SK-N-SH treated with all-trans-retinoic acid at 6 μM for 48 hours (cell line): ENCODE data around the gene VAT1.

Experiments
- ATAC-seq: fragments of 200-7000 bp; cut with Tn5 transposase; 3 replicates; pipeline ENCODE4 v1.9.1; 2020; ENCODE audit warnings: mild to moderate bottlenecking, moderate library complexity
- ARNTL ChIP-seq: fragments of 450-650 bp; formaldehyde crosslinking; IDR thresholded peaks from 2 replicates; pipeline ENCODE4 v1.5.0; 2020; ENCODE audit warnings: low read depth, mild to moderate bottlenecking, moderate library complexity, borderline replicate concordance
- BACH2 ChIP-seq: fragments of 250-450 bp; sonication (Bioruptor Pico); IDR thresholded peaks from 2 replicates; pipeline ENCODE4 v1.9.0; 2021; ENCODE audit warnings: mild to moderate bottlenecking, borderline replicate concordance
- CSDC2 ChIP-seq: fragments of 250-450 bp; sonication (Bioruptor Pico); IDR thresholded peaks from 2 replicates; pipeline ENCODE4 v1.5.0; 2020; ENCODE audit warnings: mild to moderate bottlenecking, moderate library complexity
- ESRRG ChIP-seq: fragments of 250-450 bp; sonication (Bioruptor Pico); IDR thresholded peaks from 2 replicates; pipeline ENCODE4 v1.6.1; 2021; ENCODE audit warnings: mild to moderate bottlenecking
- GLIS3 ChIP-seq: fragments of 250-450 bp; sonication (Bioruptor Pico); IDR thresholded peaks from 2 replicates; pipeline ENCODE4 v1.5.0; 2020; ENCODE audit warnings: mild to moderate bottlenecking, moderate library complexity
- ISL1 ChIP-seq: fragments of 250-450 bp; sonication (Bioruptor Pico); IDR thresholded peaks from 2 replicates; pipeline ENCODE4 v2.1.2; 2022; ENCODE audit warnings: mild to moderate bottlenecking, moderate library complexity
- OSR1 ChIP-seq: fragments of 250-450 bp; sonication (Bioruptor Pico); IDR thresholded peaks from 2 replicates; pipeline ENCODE4 v1.8.0; 2022; ENCODE audit warnings: moderate library complexity, mild to moderate bottlenecking, inconsistent platforms
- PPARA ChIP-seq: fragments of 250-450 bp; sonication (Bioruptor Pico); IDR thresholded peaks from 2 replicates; pipeline ENCODE4 v1.5.0; 2020; ENCODE audit warnings: mild to moderate bottlenecking, borderline replicate concordance
- RARB ChIP-seq: fragments of 250-450 bp; sonication (Bioruptor Pico); IDR thresholded peaks from 2 replicates; pipeline ENCODE4 v1.8.0; 2021; ENCODE audit warnings: mild to moderate bottlenecking, moderate library complexity
- SNAI2 ChIP-seq: fragments of 250-450 bp; sonication (Bioruptor Pico); IDR thresholded peaks from 2 replicates; pipeline ENCODE4 v1.5.0; 2020; ENCODE audit warnings: mild to moderate bottlenecking, moderate library complexity
- TCF4 ChIP-seq: fragments of 250-450 bp; sonication (Bioruptor Pico); IDR thresholded peaks from 2 replicates; pipeline ENCODE4 v1.8.0; 2021; ENCODE audit warnings: mild to moderate bottlenecking, moderate library complexity, borderline replicate concordance
- TOX ChIP-seq: fragments of 250-450 bp; sonication (Bioruptor Pico); IDR thresholded peaks from 2 replicates; pipeline ENCODE4 v1.8.0; 2021; ENCODE audit warnings: mild to moderate bottlenecking, moderate library complexity, borderline replicate concordance
- ZC3H10 ChIP-seq: fragments of 250-450 bp; sonication (Bioruptor Pico); IDR thresholded peaks from 2 replicates; pipeline ENCODE4 v1.5.1; 2021; ENCODE audit warnings: mild to moderate bottlenecking, moderate library complexity
- ZFP3 ChIP-seq: fragments of 250-450 bp; sonication (Bioruptor Pico); IDR thresholded peaks from 2 replicates; pipeline ENCODE4 v1.5.0; 2020; ENCODE audit warnings: mild to moderate bottlenecking, moderate library complexity
- ZFP30 ChIP-seq: fragments of 450-650 bp; formaldehyde crosslinking; IDR thresholded peaks from 2 replicates; pipeline ENCODE4 v1.5.0; 2022; ENCODE audit warnings: mild to moderate bottlenecking, moderate library complexity
- ZNF565 ChIP-seq: fragments of 450-650 bp; formaldehyde crosslinking; conservative IDR thresholded peaks from 2 replicates; pipeline ENCODE4 v1.5.0; 2020; ENCODE audit warnings: low read depth, mild to moderate bottlenecking, moderate library complexity
- ZNF70 ChIP-seq: fragments of 450-650 bp; formaldehyde crosslinking; IDR thresholded peaks from 2 replicates; pipeline ENCODE4 v1.5.0; 2020; ENCODE audit warnings: mild to moderate bottlenecking, moderate library complexity
- ZNF8 ChIP-seq: fragments of 450-650 bp; formaldehyde crosslinking; IDR thresholded peaks from 2 replicates; pipeline ENCODE4 v1.5.0; 2020; ENCODE audit warnings: mild to moderate bottlenecking, moderate library complexity
- TF ChIP-seq, protein P1 (sequence below): fragments of 250-450 bp; sonication (Bioruptor Pico); IDR thresholded peaks from 2 replicates; pipeline ENCODE4 v1.8.0; 2020; ENCODE audit warnings: mild to moderate bottlenecking, moderate library complexity, borderline replicate concordance
- TF ChIP-seq, protein P2 (sequence below): fragments of 250-450 bp; sonication (Bioruptor Pico); IDR thresholded peaks from 2 replicates; pipeline ENCODE4 v1.5.1; 2020; ENCODE audit warnings: low read depth, mild to moderate bottlenecking, moderate library complexity
- TF ChIP-seq, protein P3 (sequence below): fragments of 250-450 bp; sonication (Bioruptor Pico); IDR thresholded peaks from 2 replicates; pipeline ENCODE4 v1.5.0; 2020; ENCODE audit warnings: mild to moderate bottlenecking, moderate library complexity
- TF ChIP-seq, protein P4 (sequence below): fragments of 250-450 bp; sonication (Bioruptor Pico); IDR thresholded peaks from 2 replicates; pipeline ENCODE4 v1.8.0; 2021; ENCODE audit warnings: low read depth, mild to moderate bottlenecking, moderate library complexity, borderline replicate concordance

Gene VAT1

DNA sequence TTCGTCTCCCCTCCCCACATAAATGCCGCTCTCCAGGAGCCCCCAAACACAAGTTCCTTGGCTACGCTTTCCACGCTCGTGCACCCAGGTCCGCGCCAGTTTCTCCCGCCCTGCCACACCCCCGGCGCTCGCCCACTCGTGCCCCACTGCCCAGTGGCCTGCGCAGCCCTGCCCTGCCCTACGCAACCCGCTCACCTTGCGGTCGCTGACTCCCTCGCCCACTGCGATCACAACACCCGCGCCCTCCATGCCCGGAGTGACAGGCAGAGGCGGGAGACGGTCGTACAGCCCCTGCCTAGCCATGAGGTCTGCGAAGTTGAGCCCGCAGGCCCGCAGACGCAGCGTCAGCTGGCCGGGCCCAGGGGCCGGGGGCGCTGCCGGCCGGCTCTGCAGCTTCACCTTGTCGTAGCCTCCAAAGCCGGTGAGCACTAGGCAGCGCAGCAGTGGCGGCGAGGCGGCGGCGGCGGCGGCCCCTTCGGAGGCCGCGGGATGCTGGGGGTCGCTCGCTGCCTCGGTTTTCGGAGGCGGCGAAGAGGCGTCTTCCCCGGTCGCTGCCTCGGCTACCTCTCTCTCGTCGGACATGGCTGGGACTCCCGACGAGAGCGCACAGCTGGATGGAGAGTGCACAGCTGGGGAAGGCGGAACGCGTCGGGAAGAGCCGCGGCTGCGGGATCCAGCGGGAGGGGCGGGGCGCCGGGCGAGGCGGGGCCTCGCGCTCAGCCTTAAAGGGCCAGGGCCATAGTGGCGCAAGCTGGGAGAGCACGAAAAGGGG is at the start of gene VAT1:
Gene VAT1, minus strand, starts transcription at position 645 of the 772 bp plus-strand sequence. Its CDS starts 63 bp downstream, at position 582.
- no peak for TF ChIP-seq ZNF565 (CRISPR knock-in tag)
- TF ChIP-seq, protein P1, sequence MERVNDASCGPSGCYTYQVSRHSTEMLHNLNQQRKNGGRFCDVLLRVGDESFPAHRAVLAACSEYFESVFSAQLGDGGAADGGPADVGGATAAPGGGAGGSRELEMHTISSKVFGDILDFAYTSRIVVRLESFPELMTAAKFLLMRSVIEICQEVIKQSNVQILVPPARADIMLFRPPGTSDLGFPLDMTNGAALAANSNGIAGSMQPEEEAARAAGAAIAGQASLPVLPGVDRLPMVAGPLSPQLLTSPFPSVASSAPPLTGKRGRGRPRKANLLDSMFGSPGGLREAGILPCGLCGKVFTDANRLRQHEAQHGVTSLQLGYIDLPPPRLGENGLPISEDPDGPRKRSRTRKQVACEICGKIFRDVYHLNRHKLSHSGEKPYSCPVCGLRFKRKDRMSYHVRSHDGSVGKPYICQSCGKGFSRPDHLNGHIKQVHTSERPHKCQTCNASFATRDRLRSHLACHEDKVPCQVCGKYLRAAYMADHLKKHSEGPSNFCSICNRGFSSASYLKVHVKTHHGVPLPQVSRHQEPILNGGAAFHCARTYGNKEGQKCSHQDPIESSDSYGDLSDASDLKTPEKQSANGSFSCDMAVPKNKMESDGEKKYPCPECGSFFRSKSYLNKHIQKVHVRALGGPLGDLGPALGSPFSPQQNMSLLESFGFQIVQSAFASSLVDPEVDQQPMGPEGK: no peak
- TF ChIP-seq TOX (CRISPR knock-in tag): no peak
- no peak for TF ChIP-seq RARB (CRISPR knock-in tag)
- no peak for TF ChIP-seq ISL1 (CRISPR knock-in tag)
- no peak for TF ChIP-seq ZC3H10 (CRISPR knock-in tag)
- ATAC-seq: peak; percentile 81

DNA sequence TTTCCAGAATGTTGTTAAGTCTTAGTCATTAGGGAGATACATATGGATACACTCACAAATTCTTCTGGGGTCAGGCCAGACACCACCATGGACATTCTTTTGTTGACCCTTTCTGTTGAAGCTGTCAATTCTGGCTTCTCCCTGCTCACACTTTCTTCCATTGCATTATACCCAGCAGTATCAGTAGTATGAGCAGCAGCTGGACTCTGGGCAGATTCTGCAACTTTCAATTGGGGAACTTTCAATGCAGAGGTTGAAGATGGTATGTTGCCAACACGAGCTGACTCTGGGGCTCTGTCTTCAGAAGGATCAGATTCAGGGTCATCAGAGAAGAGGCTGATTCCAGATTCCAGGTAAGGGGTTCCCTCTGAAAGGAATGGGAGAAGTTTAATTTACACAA is 48.7 kb upstream of the VAT1 start:
- ATAC-seq: no peak
- TF ChIP-seq RARB (CRISPR knock-in tag): no peak
- no peak for TF ChIP-seq ZC3H10 (CRISPR knock-in tag)
- TF ChIP-seq, protein P2, sequence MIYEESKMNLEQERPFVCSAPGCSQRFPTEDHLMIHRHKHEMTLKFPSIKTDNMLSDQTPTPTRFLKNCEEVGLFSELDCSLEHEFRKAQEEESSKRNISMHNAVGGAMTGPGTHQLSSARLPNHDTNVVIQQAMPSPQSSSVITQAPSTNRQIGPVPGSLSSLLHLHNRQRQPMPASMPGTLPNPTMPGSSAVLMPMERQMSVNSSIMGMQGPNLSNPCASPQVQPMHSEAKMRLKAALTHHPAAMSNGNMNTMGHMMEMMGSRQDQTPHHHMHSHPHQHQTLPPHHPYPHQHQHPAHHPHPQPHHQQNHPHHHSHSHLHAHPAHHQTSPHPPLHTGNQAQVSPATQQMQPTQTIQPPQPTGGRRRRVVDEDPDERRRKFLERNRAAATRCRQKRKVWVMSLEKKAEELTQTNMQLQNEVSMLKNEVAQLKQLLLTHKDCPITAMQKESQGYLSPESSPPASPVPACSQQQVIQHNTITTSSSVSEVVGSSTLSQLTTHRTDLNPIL (CRISPR knock-in tag): no peak
- TF ChIP-seq ZNF70: no peak
- no peak for TF ChIP-seq TCF4 (CRISPR knock-in tag)
- TF ChIP-seq GLIS3 (CRISPR knock-in tag): no peak
- no peak for TF ChIP-seq ZNF8
- TF ChIP-seq ZNF565 (CRISPR knock-in tag): no peak
- TF ChIP-seq, protein P3, sequence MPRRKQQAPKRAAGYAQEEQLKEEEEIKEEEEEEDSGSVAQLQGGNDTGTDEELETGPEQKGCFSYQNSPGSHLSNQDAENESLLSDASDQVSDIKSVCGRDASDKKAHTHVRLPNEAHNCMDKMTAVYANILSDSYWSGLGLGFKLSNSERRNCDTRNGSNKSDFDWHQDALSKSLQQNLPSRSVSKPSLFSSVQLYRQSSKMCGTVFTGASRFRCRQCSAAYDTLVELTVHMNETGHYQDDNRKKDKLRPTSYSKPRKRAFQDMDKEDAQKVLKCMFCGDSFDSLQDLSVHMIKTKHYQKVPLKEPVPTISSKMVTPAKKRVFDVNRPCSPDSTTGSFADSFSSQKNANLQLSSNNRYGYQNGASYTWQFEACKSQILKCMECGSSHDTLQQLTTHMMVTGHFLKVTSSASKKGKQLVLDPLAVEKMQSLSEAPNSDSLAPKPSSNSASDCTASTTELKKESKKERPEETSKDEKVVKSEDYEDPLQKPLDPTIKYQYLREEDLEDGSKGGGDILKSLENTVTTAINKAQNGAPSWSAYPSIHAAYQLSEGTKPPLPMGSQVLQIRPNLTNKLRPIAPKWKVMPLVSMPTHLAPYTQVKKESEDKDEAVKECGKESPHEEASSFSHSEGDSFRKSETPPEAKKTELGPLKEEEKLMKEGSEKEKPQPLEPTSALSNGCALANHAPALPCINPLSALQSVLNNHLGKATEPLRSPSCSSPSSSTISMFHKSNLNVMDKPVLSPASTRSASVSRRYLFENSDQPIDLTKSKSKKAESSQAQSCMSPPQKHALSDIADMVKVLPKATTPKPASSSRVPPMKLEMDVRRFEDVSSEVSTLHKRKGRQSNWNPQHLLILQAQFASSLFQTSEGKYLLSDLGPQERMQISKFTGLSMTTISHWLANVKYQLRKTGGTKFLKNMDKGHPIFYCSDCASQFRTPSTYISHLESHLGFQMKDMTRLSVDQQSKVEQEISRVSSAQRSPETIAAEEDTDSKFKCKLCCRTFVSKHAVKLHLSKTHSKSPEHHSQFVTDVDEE (CRISPR knock-in tag): no peak
- no peak for TF ChIP-seq OSR1 (CRISPR knock-in tag)
- TF ChIP-seq BACH2 (CRISPR knock-in tag): no peak
- TF ChIP-seq SNAI2: no peak
- no peak for TF ChIP-seq PPARA (CRISPR knock-in tag)
- TF ChIP-seq, protein P1: no peak
- no peak for TF ChIP-seq CSDC2
- no peak for TF ChIP-seq ZFP3
- TF ChIP-seq, protein P4, sequence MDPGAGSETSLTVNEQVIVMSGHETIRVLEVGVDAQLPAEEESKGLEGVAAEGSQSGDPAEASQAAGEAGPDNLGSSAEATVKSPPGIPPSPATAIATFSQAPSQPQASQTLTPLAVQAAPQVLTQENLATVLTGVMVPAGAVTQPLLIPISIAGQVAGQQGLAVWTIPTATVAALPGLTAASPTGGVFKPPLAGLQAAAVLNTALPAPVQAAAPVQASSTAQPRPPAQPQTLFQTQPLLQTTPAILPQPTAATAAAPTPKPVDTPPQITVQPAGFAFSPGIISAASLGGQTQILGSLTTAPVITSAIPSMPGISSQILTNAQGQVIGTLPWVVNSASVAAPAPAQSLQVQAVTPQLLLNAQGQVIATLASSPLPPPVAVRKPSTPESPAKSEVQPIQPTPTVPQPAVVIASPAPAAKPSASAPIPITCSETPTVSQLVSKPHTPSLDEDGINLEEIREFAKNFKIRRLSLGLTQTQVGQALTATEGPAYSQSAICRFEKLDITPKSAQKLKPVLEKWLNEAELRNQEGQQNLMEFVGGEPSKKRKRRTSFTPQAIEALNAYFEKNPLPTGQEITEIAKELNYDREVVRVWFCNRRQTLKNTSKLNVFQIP (CRISPR knock-in tag): no peak
- no peak for TF ChIP-seq ESRRG (CRISPR knock-in tag)
- TF ChIP-seq ARNTL (CRISPR knock-in tag): no peak
- TF ChIP-seq ZFP30 (CRISPR knock-in tag): no peak
